HG02870 (cell line): ENCODE measurements around the gene DOK5.
"Not testable (repeated sequence)": the region's sequence is repeated elsewhere in the genome, so short reads cannot be mapped to it uniquely, and the experiment has no call there.

ENCODE experiments used
- ATAC-seq: cut with Tn5 transposase; IDR thresholded peaks from one replicate; pipeline ENCODE4 v1.9.1; 2021; ENCODE audit warnings: mild to moderate bottlenecking, moderate library complexity; ENCODE audit not compliant: unreplicated experiment

Gene DOK5

DNA sequence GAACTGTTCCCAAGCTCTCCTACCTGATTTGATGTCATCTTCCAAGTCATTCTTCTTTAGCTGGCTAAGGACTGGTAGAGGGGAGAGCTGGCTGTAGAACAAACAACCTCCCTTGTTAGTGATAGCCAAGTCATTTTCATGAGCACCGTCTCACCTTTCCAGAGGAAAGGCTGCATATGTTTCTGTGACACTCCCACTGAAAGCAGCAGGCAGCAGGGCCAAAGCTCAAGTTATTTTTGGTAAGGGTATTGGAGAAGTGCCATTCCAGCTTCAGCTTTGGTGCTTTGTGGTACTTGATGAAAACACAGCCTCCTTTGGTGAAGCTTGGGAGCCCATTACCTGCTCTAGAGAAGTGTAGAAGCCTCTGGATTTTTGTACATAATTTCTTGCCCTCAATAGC lies 5.4 kb upstream of the DOK5 start:
- no peak for ATAC-seq

- ATAC-seq, result no peak
Observed at GRCh38 chr20:54470697-54471096, 4.7 kb upstream of the DOK5 start.

DNA sequence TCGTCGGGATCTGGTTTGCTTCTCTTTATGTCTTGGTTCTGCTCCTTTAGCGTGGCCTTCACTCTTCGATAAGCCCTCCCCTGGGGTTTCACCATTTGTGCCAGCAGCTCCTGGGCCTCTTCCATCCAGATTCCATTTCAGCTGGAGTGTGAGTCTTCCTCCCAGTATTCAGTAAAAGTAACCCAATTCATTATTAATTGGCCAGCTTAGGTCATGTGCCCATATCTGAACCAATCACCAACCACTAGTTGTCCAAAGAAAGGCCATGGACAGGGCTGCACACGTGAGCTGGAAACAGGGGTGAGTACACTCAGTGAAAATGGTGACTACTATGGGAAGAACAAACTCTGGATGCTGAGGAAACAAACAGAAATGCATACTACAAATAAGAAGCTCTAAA lies 2.8 kb upstream of the DOK5 start:
- no peak for ATAC-seq

- no peak for ATAC-seq
Observed at GRCh38 chr20:54473340-54473739, 2.1 kb upstream of the DOK5 start.

- no peak for ATAC-seq
Observed at GRCh38 chr20:54474046-54474445, 1.3 kb upstream of the DOK5 start.

DNA sequence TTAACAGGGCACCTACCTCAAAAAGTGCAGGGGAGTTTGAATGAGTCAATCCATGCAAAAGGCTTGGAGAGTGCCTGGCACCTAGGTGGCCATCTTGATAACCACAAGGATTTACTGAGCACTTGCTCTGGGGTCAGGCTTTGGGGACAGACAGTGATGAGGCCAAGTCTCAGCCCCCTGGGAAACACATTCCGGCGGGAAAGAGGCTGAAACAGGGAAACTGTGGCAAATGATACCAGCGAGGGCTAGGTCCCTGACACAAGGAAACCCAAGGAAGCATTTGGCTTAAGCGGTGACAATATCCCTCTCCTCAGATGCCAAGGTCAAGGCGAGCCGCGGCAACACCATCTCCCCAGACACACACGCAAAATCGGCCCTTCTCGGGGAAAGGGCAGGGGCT lies 527 bp upstream of the DOK5 start:
- no peak for ATAC-seq

- ATAC-seq, result no peak
Observed at GRCh38 chr20:54476169-54477009, 996 bp downstream of the DOK5 start.

DNA sequence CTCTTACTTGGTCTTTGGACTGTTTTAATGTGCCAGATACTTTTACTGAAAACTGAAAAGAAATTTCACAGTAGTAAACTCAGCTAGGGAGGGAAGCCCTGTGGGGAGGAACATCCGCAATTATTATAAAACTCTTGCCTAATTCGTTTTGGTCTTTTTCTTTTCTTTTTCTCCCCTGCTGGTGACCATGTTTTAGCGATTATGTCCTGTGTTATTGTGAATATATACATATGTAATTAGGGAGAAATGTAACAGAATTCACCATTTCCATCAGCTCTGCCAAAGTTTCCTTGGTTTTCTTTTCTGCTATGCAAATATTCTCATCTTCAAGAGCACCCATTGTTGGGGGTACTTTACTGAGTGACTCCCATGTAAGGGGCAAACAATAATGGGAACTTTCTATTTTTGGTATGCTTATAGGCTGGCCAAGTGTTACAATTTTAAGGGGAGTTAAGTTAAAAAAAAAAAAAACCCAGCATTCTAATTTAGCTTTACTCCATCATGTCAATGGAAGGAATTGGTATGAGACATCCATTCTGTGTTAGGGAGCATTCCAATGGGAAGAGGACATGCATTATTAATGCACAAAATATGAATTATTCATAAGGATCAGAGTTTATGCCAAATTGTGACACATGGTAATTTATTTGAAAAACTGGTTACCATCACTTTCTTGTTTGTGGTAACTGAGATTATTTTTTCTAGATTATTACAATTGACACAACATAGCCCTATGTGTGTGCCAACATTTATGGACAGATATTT lies 2.0 kb downstream of the DOK5 start:
- no peak for ATAC-seq

- no peak for ATAC-seq
Observed at GRCh38 chr20:54479138-54479906, 3.9 kb downstream of the DOK5 start.

DNA sequence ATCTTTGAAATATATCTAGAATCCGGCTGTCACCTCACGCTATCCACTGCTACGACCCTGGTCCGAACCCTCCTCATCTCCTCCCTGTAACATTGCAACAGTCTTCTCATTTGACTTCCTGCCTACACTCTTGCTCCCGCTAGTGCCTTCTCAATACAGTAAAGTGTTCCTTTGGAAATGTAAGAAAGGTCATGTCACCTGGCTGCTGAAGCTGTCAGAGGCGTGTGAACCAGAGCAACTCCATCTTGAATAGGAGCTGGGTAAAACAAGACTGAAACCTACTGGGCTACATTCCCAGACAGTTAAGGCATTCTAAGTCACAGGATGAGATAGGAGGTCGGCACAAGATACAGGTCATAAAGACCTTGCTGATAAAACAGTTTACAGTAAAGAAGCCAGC lies 4.5 kb downstream of the DOK5 start:
- not testable (repeated sequence) for ATAC-seq

GRCh38 chr20:54481442-54481841 lies 6.0 kb downstream of the DOK5 start:
- no peak for ATAC-seq

DNA sequence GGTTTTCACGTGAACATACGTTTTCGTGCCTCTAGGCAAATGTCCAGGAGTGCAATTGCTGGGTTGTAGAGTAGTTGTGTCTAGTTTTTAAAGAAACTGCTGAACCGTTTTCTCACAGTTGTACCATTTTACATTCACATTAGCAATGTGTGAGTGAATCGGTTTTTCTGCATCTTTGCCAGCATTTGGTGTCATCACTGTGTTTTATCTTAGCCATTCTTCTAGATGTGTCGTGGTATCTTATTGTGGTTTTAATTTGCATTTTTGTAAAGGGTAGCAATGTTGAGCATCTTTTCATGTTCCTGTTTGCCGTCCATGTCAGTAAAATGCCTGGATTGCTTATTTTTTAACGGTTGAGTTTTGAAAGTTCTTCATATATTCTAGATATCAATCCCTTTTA lies 10.2 kb downstream of the DOK5 start:
- no peak for ATAC-seq

DNA sequence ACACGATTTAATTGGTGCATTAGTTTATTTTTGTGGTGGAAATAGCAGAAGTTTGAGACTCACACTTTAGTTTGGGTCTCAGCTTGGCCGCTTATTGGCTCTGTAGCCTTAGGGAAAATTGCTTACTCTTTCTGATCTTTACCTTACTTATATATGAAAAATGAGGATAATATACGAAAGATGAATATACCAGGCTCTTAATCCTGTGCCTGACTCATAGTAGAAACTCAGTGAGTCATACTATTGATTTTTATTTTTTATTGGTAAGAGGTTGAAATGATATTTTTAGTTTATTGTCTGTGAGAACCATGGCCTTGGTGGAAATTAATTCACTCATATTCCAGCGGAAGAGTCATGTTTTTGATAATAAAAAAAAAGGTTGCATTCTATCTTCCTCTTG lies 11.2 kb downstream of the DOK5 start:
- no peak for ATAC-seq

DNA sequence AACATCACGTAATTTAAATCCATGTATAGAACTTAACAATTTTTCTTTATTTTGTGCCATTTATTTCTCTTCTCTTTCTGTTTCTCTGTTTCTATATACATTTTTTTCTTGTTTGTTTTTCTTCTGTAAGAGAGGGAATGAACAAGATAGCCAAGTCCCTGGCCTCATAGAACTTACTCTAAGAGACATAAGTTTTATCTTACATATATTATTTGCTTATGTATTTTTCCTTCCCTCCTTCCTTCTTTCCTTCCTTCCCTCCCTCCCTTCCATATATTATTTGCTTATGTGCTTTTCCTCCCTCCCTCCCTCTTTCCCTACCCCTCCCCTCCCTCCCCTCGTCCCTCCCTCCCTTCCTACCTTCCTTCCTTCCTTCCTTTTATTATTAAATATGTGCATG lies 13.0 kb downstream of the DOK5 start:
- ATAC-seq, result no peak

GRCh38 chr20:54491506-54491905 lies 16.1 kb downstream of the DOK5 start:
- no peak for ATAC-seq

DNA sequence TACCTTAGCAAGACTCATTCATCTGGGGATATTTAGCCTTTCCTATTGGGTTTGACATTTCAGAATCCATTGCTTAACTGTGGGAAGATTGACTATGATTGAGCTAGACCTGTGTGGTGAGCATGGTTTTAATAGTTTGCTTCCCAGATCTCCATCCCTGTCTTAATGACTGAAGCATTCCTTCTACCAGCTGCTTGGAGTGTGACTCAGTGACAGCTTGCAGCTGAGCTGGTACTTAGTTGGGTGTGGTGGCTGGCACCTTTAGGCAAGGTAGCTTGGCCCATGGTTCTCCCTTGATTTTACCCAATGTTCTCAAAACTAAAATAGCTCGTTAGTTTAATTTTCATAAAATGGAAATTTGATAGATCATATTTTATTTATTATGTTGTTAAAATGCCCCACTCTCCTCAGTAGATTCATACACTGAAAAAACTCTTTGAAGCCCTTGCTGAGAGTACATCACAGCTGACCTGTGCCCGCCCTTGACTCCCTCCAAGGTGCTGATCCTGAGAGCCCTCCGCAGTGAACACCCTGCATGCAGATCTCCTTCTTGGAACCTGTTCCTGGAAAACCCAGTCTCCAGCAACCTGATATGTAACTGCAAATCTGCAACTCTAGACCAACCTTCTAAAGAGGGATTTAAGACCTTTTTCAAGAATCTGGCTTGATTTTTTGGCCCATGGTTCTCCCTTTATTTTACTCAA lies 19.1 kb downstream of the DOK5 start:
- no peak for ATAC-seq

- ATAC-seq, result no peak
Observed at GRCh38 chr20:54497931-54498718, 22.7 kb downstream of the DOK5 start.

- no peak for ATAC-seq
Observed at GRCh38 chr20:54499111-54499510, 23.7 kb downstream of the DOK5 start.

GRCh38 chr20:54502179-54502578 lies 26.8 kb downstream of the DOK5 start:
- no peak for ATAC-seq

GRCh38 chr20:54506643-54507042 lies 31.2 kb downstream of the DOK5 start:
- no peak for ATAC-seq
